Measurements from ENCODE around the gene UQCR10. TPM values are rescaled to one million over a fixed set of nuclear protein-coding genes. Genes with fewer than 3 reads are reported as not detected.

UQCR10 gene
- total and polyA plus RNA-seq, 9 donors = 24.2 to 93.1 (median 56.4) TPM

- Histone ChIP-seq H3K27me3 (no peaks in the 10 kb centered on the region), H3K4me3 (no peak overlapping the region), H3K9me3 (no peaks in the 10 kb centered on the region), H3K36me3 (no peaks in the 10 kb centered on the region), H3K4me1 (ENCODE audit: insufficient read depth) (no peaks in the 10 kb centered on the region), H3K27ac (no peak overlapping the region)
- DNase-seq = no peak
- no peak for TF ChIP-seq EP300 (IDR thresholded peaks at IDR 0.05)
- no peak for TF ChIP-seq CTCF (IDR thresholded peaks at IDR 0.05)
- TF ChIP-seq POLR2A (IDR thresholded peaks at IDR 0.05) = no peak
- intact Hi-C loops (cut with DNase I) = loop anchor here in 1 of 4 donors (10.0 kb wide), 1 partner anchor 226 kb away; no protein-coding TSS in a partner anchor
- 71 to 78% (median 76%) methylated on average over 5 of the region's 5 CpGs for WGBS, 3 donors
These were observed 8.2 kb upstream of the UQCR10 start for GRCh38 chr22:29758959-29759358.

GRCh38 chr22:29762263-29762662 is 4.9 kb upstream of the UQCR10 start:
- WGBS, 3 donors = 82 to 88% (median 85%) methylated on average over 15 of the region's 15 CpGs
- H3K36me3 ChIP-seq = no peaks in the 10 kb centered on the region
- intact Hi-C loops (cut with DNase I) = loop anchor here in 1 of 4 donors (10.0 kb wide), 1 partner anchor 243 kb away; no protein-coding TSS in a partner anchor
- no peak overlapping the region for H3K4me3 ChIP-seq
- H3K27me3 ChIP-seq = no peaks in the 10 kb centered on the region
- H3K27ac ChIP-seq = no peak overlapping the region
- H3K4me1 ChIP-seq (ENCODE audit: insufficient read depth) = peaks cover 5% of the 10 kb centered on the region
- TF ChIP-seq CTCF (IDR thresholded peaks at IDR 0.05) = no peak
- TF ChIP-seq POLR2A (IDR thresholded peaks at IDR 0.05) = no peak
- no peak for TF ChIP-seq EP300 (IDR thresholded peaks at IDR 0.05)
- no peaks in the 10 kb centered on the region for H3K9me3 ChIP-seq
- DNase-seq = no peak

- H3K4me1 ChIP-seq (ENCODE audit: insufficient read depth) = peaks cover 10% of the 10 kb centered on the region
- H3K27ac ChIP-seq = peak overlapping the region in 1 of 2 donors; percentile 76
- no peaks in the 10 kb centered on the region for H3K36me3 ChIP-seq
- intact Hi-C loops (cut with DNase I) = loop anchor here in 1 of 4 donors (10.0 kb wide), 1 partner anchor 239 kb away; no protein-coding TSS in a partner anchor
- no peak for TF ChIP-seq EP300 (IDR thresholded peaks at IDR 0.05)
- no peak for TF ChIP-seq POLR2A (IDR thresholded peaks at IDR 0.05)
- no peak for TF ChIP-seq CTCF (IDR thresholded peaks at IDR 0.05)
- DNase-seq = peak in 1 of 5 donors; percentile 15
- no peaks in the 10 kb centered on the region for H3K9me3 ChIP-seq
- H3K4me3 ChIP-seq = peak overlapping the region; percentile 97
- WGBS, 3 donors = 48 to 56% (median 51%) methylated on average over 15 of the region's 15 CpGs
- no peaks in the 10 kb centered on the region for H3K27me3 ChIP-seq
These were observed 1.1 kb upstream of the UQCR10 start for GRCh38 chr22:29765905-29766631.

GRCh38 chr22:29766632-29767170 is 468 bp upstream of the UQCR10 start, which contains the start of gene ZMAT5:
TSS of gene ZMAT5 (minus strand) at chr22:29767007. CDS start at chr22:29748544, 18,463 bp downstream.
- intact Hi-C loops (cut with DNase I) = loop anchor here in 1 of 4 donors (10.0 kb wide), 1 partner anchor 238 kb away; no protein-coding TSS in a partner anchor
- H3K27me3 ChIP-seq = no peaks in the 10 kb centered on the region
- TF ChIP-seq EP300 (IDR thresholded peaks at IDR 0.05) = no peak
- TF ChIP-seq CTCF (IDR thresholded peaks at IDR 0.05) = no peak
- no peak for TF ChIP-seq POLR2A (IDR thresholded peaks at IDR 0.05)
- peak within 1 kb of the TSS; percentile 31 to 76 for H3K27ac ChIP-seq
- H3K36me3 ChIP-seq = no peaks in the 10 kb centered on the region
- H3K9me3 ChIP-seq = no peaks in the 10 kb centered on the region
- H3K4me3 ChIP-seq = peak within 1 kb of the TSS; percentile 97
- 0% methylated on average over 32 of the region's 32 CpGs for WGBS, 3 donors
- H3K4me1 ChIP-seq (ENCODE audit: insufficient read depth) = peaks cover 10% of the 10 kb centered on the region
- DNase-seq = peak; percentile 90 to 93 (median 93)
